Keratinocyte (primary cell): ENCODE data around the gene TLR6. TPM values are rescaled to one million over a fixed set of nuclear protein-coding genes. Genes with fewer than 3 reads are reported as not detected.

Experiments
- DNase-seq: peaks from one replicate; pipeline ENCODE4 v3.0.0-alpha.2; 2011; ENCODE audit warnings: low read depth, missing footprints, low spot score
- FAIRE-seq: peaks from 2 replicates; lab custom pipeline; 2011; peaks lifted over from hg19 to GRCh38; lab: Jason Lieb, UNC
- H2AFZ ChIP-seq: 2 replicates; pipeline ENCODE4 v1.6.0; 2012; ENCODE audit warnings: low read length, control low read depth, inconsistent platforms; ENCODE audit not compliant: control insufficient read depth
- H3K27ac ChIP-seq: 2 replicates; pipeline ENCODE4 v1.5.1; 2011; ENCODE audit warnings: low read length; ENCODE audit not compliant: control insufficient read depth, insufficient read depth
- H3K27me3 ChIP-seq: 3 replicates; pipeline ENCODE4 v1.6.0; 2011; ENCODE audit warnings: low read length; ENCODE audit not compliant: control insufficient read depth, insufficient read depth; ENCODE audit errors: extremely low read depth
- H3K36me3 ChIP-seq, 2 experiments: 2 replicates in 1 of 2; 3 replicates in 1 of 2; pipeline ENCODE4 v1.5.1; 2011; ENCODE audit warnings: low read length in 2 of 2, mild to moderate bottlenecking in 1 of 2; ENCODE audit not compliant: control insufficient read depth in 2 of 2, insufficient read depth in 2 of 2; ENCODE audit errors: extremely low read depth in 1 of 2
- H3K4me1 ChIP-seq: 3 replicates; pipeline ENCODE4 v1.5.1; 2011; ENCODE audit warnings: low read length; ENCODE audit not compliant: control insufficient read depth, insufficient read depth; ENCODE audit errors: extremely low read depth
- H3K4me2 ChIP-seq: 3 replicates; pipeline ENCODE4 v1.6.0; 2011; ENCODE audit warnings: low read depth, low read length; ENCODE audit not compliant: control insufficient read depth, insufficient read depth; ENCODE audit errors: extremely low read depth
- H3K4me3 ChIP-seq, 3 experiments: fragments of 200-600 bp in 1 of 3; sonication (generic) in 1 of 3; 2 replicates in 2 of 3; 3 replicates in 1 of 3; pipeline ENCODE4 v1.5.1; 2011 to 2016; ENCODE audit warnings: low read length in 3 of 3, mild to moderate bottlenecking in 3 of 3, control low read depth in 2 of 3, inconsistent platforms in 1 of 3, low read depth in 1 of 3, mixed read lengths in 1 of 3, mixed run types in 1 of 3, moderate library complexity in 1 of 3; ENCODE audit not compliant: control insufficient read depth in 2 of 3, insufficient read depth in 2 of 3; ENCODE audit errors: extremely low read depth in 1 of 3
- H3K79me2 ChIP-seq: 2 replicates; pipeline ENCODE4 v1.6.0; 2012; ENCODE audit warnings: low read length; ENCODE audit not compliant: control insufficient read depth, insufficient read depth
- H3K9ac ChIP-seq: 3 replicates; pipeline ENCODE4 v1.6.0; 2011; ENCODE audit warnings: low read length; ENCODE audit not compliant: control insufficient read depth, insufficient read depth; ENCODE audit errors: extremely low read depth
- H3K9me1 ChIP-seq: 3 replicates; pipeline ENCODE4 v1.6.0; 2011; ENCODE audit warnings: low read length; ENCODE audit not compliant: control insufficient read depth, insufficient read depth; ENCODE audit errors: extremely low read depth
- H3K9me3 ChIP-seq: 2 replicates; pipeline ENCODE4 v1.5.1; 2012; ENCODE audit warnings: low read depth, low read length; ENCODE audit not compliant: control insufficient read depth
- H4K20me1 ChIP-seq: 3 replicates; pipeline ENCODE4 v1.6.0; 2011; ENCODE audit warnings: low read length; ENCODE audit not compliant: control insufficient read depth, insufficient read depth; ENCODE audit errors: extremely low read depth
- EZH2 ChIP-seq: IDR thresholded peaks from one replicate; pipeline ENCODE4 v1.6.1; 2012; ENCODE audit warnings: inconsistent platforms, mild to moderate bottlenecking, low read length, moderate library complexity
- dilution Hi-C: fragments of 300-500 bp; cut with MboI; formaldehyde crosslinking; loops from one replicate; pipeline ENCODE4 v1.7.0; 2020; ENCODE audit warnings: low sequenced_read_pairs; ENCODE audit not compliant: extremely low pct_ligation_motif_present
- polyA plus RNA-seq, 5 experiments: library from polyadenylated mRNA; depleted of rRNA in 3 of 5; stranded (reverse) in 3 of 5; stranded (forward) in 1 of 5; unstranded in 1 of 5; fragments of >200 nt; gene quantifications; 1 replicate in 1 of 5; 2 replicates in 3 of 5; 3 replicates in 1 of 5; pipeline versions ENCODE4 v1.2.1 to v1.2.3, GENCODE V29; 2011 to 2012; ENCODE audit warnings: missing spikeins in 2 of 5, low read depth in 1 of 5, low replicate concordance in 1 of 5
- TF ChIP-seq, protein P1 (sequence below), 3 experiments: IDR thresholded peaks in 1 of 3; conservative IDR thresholded peaks in 1 of 3; optimal IDR thresholded peaks in 1 of 3; 2 replicates in 2 of 3; 3 replicates in 1 of 3; pipeline versions ENCODE3 to v1.5.1; 2011; ENCODE audit warnings: low read length in 3 of 3, mild to moderate bottlenecking in 3 of 3, moderate library complexity in 2 of 3, control low read depth in 1 of 3, inconsistent platforms in 1 of 3; ENCODE audit not compliant: insufficient read depth in 2 of 3; ENCODE audit errors: extremely low read depth in 1 of 3

The TLR6 gene
- polyA plus RNA-seq, 1 donor (not counting 4 experiments of a cell fraction or from before 2014, with no cell fraction given), result 1.3 TPM

DNA sequence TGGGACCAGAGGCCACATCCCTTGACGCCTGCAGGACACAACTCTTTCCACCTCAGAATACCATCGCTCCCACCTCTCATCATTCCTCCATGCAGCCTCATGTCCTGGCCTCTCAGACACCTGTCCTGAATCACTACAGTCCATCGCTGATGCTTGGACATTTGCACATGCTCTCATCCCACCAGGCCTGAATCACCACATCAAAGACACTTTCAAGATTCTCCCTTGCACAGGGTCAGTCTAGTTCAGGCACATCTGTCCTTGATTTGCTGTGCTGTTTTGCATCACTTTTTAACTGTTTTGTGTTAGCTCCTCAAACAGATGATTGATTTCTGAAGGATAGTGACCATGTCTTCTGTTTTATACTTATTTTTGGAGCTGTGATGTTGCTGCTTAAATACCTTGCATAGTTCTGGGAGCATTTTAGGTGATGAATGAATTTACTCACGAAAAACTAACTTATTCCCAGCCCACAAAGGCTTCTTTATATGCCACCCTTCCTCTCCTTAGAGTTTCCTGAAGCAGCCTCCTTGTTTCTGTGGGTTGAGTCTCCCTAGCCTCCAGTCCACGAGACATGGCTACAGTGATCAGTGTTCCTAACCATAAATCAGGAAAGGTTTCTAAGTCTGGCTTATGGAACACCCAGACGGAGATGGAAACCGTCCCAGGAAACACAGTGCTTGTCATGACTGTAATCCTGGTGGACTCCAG lies 13.6 kb upstream of the TLR6 start:
- no peaks in the 10 kb centered on the region for H3K9me1 ChIP-seq
- H3K9ac ChIP-seq, result no peak overlapping the region
- H3K4me3 ChIP-seq, result no peak overlapping the region
- no peaks in the 10 kb centered on the region for H3K9me3 ChIP-seq
- dilution Hi-C loops, result no loop called here
- no peak for TF ChIP-seq EZH2
- TF ChIP-seq, protein P1, sequence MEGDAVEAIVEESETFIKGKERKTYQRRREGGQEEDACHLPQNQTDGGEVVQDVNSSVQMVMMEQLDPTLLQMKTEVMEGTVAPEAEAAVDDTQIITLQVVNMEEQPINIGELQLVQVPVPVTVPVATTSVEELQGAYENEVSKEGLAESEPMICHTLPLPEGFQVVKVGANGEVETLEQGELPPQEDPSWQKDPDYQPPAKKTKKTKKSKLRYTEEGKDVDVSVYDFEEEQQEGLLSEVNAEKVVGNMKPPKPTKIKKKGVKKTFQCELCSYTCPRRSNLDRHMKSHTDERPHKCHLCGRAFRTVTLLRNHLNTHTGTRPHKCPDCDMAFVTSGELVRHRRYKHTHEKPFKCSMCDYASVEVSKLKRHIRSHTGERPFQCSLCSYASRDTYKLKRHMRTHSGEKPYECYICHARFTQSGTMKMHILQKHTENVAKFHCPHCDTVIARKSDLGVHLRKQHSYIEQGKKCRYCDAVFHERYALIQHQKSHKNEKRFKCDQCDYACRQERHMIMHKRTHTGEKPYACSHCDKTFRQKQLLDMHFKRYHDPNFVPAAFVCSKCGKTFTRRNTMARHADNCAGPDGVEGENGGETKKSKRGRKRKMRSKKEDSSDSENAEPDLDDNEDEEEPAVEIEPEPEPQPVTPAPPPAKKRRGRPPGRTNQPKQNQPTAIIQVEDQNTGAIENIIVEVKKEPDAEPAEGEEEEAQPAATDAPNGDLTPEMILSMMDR (optimal IDR thresholded peaks at IDR 0.05 in 1 of 3, IDR thresholded peaks at IDR 0.05 in 1 of 3, conservative IDR thresholded peaks at IDR 0.05 in 1 of 3; ENCODE audit: extremely low read depth in 1 of 3, insufficient read depth in 2 of 3, low read length in 3 of 3), result no peak
- DNase-seq (no peak), FAIRE-seq (no peak)
- no peak overlapping the region for H3K4me2 ChIP-seq
- peaks cover 12% of the 10 kb centered on the region for H3K4me1 ChIP-seq
- H2AFZ ChIP-seq, result no peak overlapping the region
- no peak overlapping the region for H3K27ac ChIP-seq
- H3K27me3 ChIP-seq, result no peaks in the 10 kb centered on the region
- H3K79me2 ChIP-seq, result peaks cover 13% of the 10 kb centered on the region
- no peaks in the 10 kb centered on the region for H4K20me1 ChIP-seq
- peaks cover 2 to 11% of the 10 kb centered on the region in 2 experiments for H3K36me3 ChIP-seq

- Histone ChIP-seq H2AFZ (no peak overlapping the region), H3K79me2 (peaks cover 13% of the 10 kb centered on the region), H3K9me1 (no peaks in the 10 kb centered on the region), H3K9me3 (no peaks in the 10 kb centered on the region), H3K27ac (no peak overlapping the region), H3K4me2 (no peak overlapping the region), H3K4me3 (no peak overlapping the region), H3K36me3 (peaks cover 2 to 11% of the 10 kb centered on the region in 2 experiments), H3K4me1 (peaks cover 12% of the 10 kb centered on the region), H3K9ac (no peak overlapping the region), H3K27me3 (no peaks in the 10 kb centered on the region), H4K20me1 (no peaks in the 10 kb centered on the region)
- no peak for DNase-seq
- dilution Hi-C loops, result no loop called here
- no peak for FAIRE-seq
- TF ChIP-seq, protein P1 (optimal IDR thresholded peaks at IDR 0.05 in 1 of 3, IDR thresholded peaks at IDR 0.05 in 1 of 3, conservative IDR thresholded peaks at IDR 0.05 in 1 of 3; ENCODE audit: extremely low read depth in 1 of 3, insufficient read depth in 2 of 3, low read length in 3 of 3), result no peak
- no peak for TF ChIP-seq EZH2
Observed at GRCh38 chr4:38869511-38869910, 12.9 kb upstream of the TLR6 start.
